Activated B cell treated with CpG ODN at 0.5 μM for 24 hours (primary cell): ENCODE measurements around the gene CFAP97. TPM values are rescaled to one million over a fixed set of nuclear protein-coding genes. Genes with fewer than 3 reads are reported as not detected.

Source experiments
- ATAC-seq: fragments of 200-7000 bp; cut with Tn5 transposase; one replicate; pipeline ENCODE4 v1.10.0; 2021; ENCODE audit warnings: low read depth, mild to moderate bottlenecking, moderate library complexity
- CTCF ChIA-PET: fragments of 350-600 bp; sonication (Branson Sonifier 250); formaldehyde crosslinking; loops from one replicate; lab custom pipeline; 2021; ENCODE audit warnings: antibody characterized with exemption; lab: Charles Lee
- POLR2A ChIA-PET: fragments of 350-600 bp; sonication (Branson Sonifier 250); formaldehyde crosslinking; loops from one replicate; lab custom pipeline; 2021; ENCODE audit warnings: antibody characterized with exemption; lab: Charles Lee
- DNase-seq: peaks from one replicate; pipeline ENCODE4 v3.0.0; 2022
- H3K27ac Mint-ChIP-seq: one replicate; pipeline ENCODE4 v1.8.0; 2020; ENCODE audit warnings: mixed read lengths
- H3K27me3 Mint-ChIP-seq: one replicate; pipeline ENCODE4 v1.8.0; 2021; ENCODE audit warnings: mixed read lengths
- H3K36me3 Mint-ChIP-seq: one replicate; pipeline ENCODE4 v1.8.0; 2021; ENCODE audit warnings: low read depth, mixed read lengths
- H3K4me1 Mint-ChIP-seq: one replicate; pipeline ENCODE4 v1.8.0; 2021; ENCODE audit warnings: mixed read lengths
- H3K4me3 Mint-ChIP-seq: one replicate; pipeline ENCODE4 v1.8.0; 2020; ENCODE audit warnings: mild to moderate bottlenecking, mixed read lengths
- H3K9me3 Mint-ChIP-seq: one replicate; pipeline ENCODE4 v1.8.0; 2020; ENCODE audit warnings: mixed read lengths
- CTCF ChIP-seq: fragments of 200-600 bp; IDR thresholded peaks from one replicate; pipeline ENCODE4 v1.8.0; 2022; ENCODE audit warnings: antibody characterized with exemption, mild to moderate bottlenecking
- intact Hi-C: fragments of 100-400 bp; cut with micrococcal nuclease; formaldehyde crosslinking; loops from one replicate; pipeline ENCODE4 v1.15.1; 2024
- total RNA-seq: library from RNA; stranded (reverse); gene quantifications from 2 replicates; pipeline ENCODE4 v1.2.3, GENCODE V29; 2022

CFAP97 gene
- total RNA-seq, 1 donor from 2014 or later = 44.1 TPM

GRCh38 chr4:185190306-185190856 lies 13.4 kb downstream of the CFAP97 start:
- TF ChIP-seq CTCF = no peak
- ChIA-PET CTCF (no interaction called here), POLR2A (no interaction called here)
- peaks cover 39% of the 10 kb centered on the region for H3K4me1 Mint-ChIP-seq
- peak overlapping the region; percentile 77 for H3K27ac Mint-ChIP-seq
- H3K36me3 Mint-ChIP-seq = peaks cover 30% of the 10 kb centered on the region
- DNase-seq (no peak), ATAC-seq (no peak)
- H3K4me3 Mint-ChIP-seq = peak overlapping the region; percentile 26
- H3K9me3 Mint-ChIP-seq = no peaks in the 10 kb centered on the region
- intact Hi-C loops = no loop called here
- no peaks in the 10 kb centered on the region for H3K27me3 Mint-ChIP-seq

DNA sequence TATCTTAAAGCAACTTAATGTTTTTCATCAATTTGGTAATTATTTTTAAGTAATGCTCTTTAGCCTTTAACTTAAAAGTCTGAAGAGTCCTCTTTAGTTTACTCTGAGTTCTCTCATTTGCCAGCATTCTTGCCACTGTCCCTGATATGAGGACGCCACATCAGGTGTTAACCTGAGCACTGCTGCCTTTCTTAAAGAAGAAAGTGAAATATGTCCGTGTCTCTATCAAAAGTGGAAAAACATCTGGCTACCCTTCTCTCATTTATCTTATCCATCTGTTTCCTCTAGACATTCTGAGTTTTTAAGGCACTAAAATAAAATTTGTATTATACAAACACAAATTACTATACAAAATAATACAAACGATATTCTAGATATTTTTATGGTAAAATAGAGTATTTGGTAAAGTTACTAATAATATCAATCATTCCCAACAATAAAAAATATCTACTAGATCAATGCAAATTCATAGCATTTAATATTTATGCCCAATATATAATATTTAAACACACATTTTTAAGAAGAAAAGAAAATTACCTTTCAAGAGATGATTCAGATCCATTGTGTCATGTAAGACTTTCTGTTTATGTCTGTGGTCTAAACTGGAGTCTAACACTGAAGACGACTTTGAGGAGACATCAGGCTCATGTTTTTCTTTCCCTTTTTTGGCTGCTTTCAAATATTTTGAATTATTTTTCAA lies 14.0 kb downstream of the CFAP97 start:
- Mint-ChIP-seq H3K4me1 (peaks cover 35% of the 10 kb centered on the region), H3K4me3 (no peak overlapping the region), H3K27ac (peak overlapping the region; percentile 5), H3K9me3 (no peaks in the 10 kb centered on the region), H3K27me3 (no peaks in the 10 kb centered on the region), H3K36me3 (peaks cover 30% of the 10 kb centered on the region)
- ChIA-PET POLR2A (no interaction called here), CTCF (no interaction called here)
- TF ChIP-seq CTCF = no peak
- no peak for ATAC-seq
- intact Hi-C loops = no loop called here
- no peak for DNase-seq

DNA sequence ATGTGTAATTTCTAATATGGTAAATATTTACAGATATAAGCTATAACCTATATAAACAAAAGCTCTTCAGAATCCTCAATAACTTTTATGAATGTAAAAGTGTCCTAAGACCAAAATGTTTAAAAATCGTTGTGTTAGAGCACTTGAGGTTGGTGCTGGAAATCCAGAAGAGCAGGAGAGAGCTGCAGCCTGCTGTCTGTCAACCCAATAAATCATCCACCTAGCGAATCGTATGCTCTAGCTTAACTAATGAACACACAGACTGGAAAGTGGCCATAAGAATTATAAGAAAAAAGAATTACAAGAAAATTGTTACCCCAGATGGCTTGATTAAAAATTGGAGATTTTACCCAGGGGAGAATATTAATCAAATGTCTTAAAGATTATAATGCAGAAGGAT lies 17.0 kb downstream of the CFAP97 start:
- ATAC-seq = no peak
- intact Hi-C loops = no loop called here
- ChIA-PET CTCF (interaction anchor here (0.7 kb wide), 1 partner anchor 53 kb away, joined by 3 read pairs; no protein-coding TSS in a partner anchor), POLR2A (no interaction called here)
- no peaks in the 10 kb centered on the region for H3K9me3 Mint-ChIP-seq
- no peak overlapping the region for H3K27ac Mint-ChIP-seq
- peaks cover 30% of the 10 kb centered on the region for H3K36me3 Mint-ChIP-seq
- TF ChIP-seq CTCF = no peak
- no peak overlapping the region for H3K4me3 Mint-ChIP-seq
- H3K4me1 Mint-ChIP-seq = peaks cover 26% of the 10 kb centered on the region
- no peak for DNase-seq
- no peaks in the 10 kb centered on the region for H3K27me3 Mint-ChIP-seq

DNA sequence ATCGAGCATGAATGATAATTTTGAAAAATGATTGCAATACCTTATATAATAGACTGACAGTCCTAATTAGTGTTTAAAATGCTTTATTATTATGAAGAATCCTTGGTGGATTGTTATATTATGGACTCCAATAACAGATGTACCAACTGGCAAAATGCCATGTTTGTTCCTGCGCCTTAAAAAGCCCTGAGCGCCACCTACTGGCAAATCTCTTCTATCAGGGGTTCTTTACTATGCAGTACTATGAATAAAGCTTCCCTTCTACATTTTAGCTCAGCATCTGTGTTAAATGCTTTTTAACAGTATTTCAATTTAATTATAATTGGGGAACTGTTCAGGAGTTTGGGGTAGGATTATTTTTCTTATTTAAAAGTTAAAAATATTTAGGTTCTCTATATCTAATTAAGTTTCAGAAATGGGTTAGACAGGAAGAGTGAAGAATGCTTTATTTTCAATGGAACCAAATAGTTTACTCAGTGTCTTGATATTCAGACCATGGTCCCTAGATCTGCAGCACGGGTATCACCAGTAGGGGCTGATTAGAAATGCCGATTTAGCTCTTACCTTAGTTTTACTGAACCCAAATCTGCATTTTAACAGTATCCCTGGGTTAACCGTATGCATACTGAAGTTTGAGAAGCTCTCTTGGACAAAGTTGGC lies 20.0 kb downstream of the CFAP97 start:
- no peak for DNase-seq
- POLR2A ChIA-PET = interaction anchor here (0.9 kb wide), 2 partner anchors 40 to 213 kb away, joined by 3 read pairs; partner anchors contain the start of genes ANKRD37 and LRP2BP
- peak; percentile 66 for ATAC-seq
- no peak overlapping the region for H3K27ac Mint-ChIP-seq
- peaks cover 9% of the 10 kb centered on the region for H3K4me1 Mint-ChIP-seq
- peak; percentile 72 for TF ChIP-seq CTCF
- intact Hi-C loops = loop anchor here (1.0 to 5.0 kb wide), 4 partner anchors 40 to 1341 kb away; partner anchors contain the start of gene SLC25A4
- H3K36me3 Mint-ChIP-seq = peaks cover 18% of the 10 kb centered on the region
- no peaks in the 10 kb centered on the region for H3K9me3 Mint-ChIP-seq
- CTCF ChIA-PET = interaction anchor here (0.8 to 3.0 kb wide), 14 partner anchors 9 to 178 kb away, joined by 3 to 32 read pairs (median 6); partner anchors contain the start of genes SLC25A4 and SNX25
- H3K27me3 Mint-ChIP-seq = no peaks in the 10 kb centered on the region
- H3K4me3 Mint-ChIP-seq = no peak overlapping the region

GRCh38 chr4:185182239-185182638 lies 21.6 kb downstream of the CFAP97 start:
- DNase-seq = no peak
- ATAC-seq = no peak
- Mint-ChIP-seq H3K9me3 (no peaks in the 10 kb centered on the region), H3K27me3 (no peaks in the 10 kb centered on the region), H3K36me3 (peaks cover 11% of the 10 kb centered on the region), H3K4me1 (peaks cover 9% of the 10 kb centered on the region), H3K27ac (no peak overlapping the region), H3K4me3 (no peak overlapping the region)
- intact Hi-C loops = loop anchor here (5.0 kb wide), 1 partner anchor 1340 kb away; no protein-coding TSS in a partner anchor
- ChIA-PET CTCF (interaction anchor here (1.4 to 3.0 kb wide), 4 partner anchors 20 to 142 kb away, joined by 3 to 32 read pairs (median 6); no protein-coding TSS in a partner anchor), POLR2A (no interaction called here)
- TF ChIP-seq CTCF = no peak
